Keratinocyte (primary cell): ENCODE measurements around the gene DLX4. TPM values are rescaled to one million over a fixed set of nuclear protein-coding genes. Genes with fewer than 3 reads are reported as not detected.

Experiments used
- DNase-seq: peaks from one replicate; pipeline ENCODE4 v3.0.0-alpha.2; 2011; ENCODE audit warnings: low read depth, missing footprints, low spot score
- FAIRE-seq: peaks from 2 replicates; lab custom pipeline; 2011; peaks lifted over from hg19 to GRCh38; lab: Jason Lieb, UNC
- H2AFZ ChIP-seq: 2 replicates; pipeline ENCODE4 v1.6.0; 2012; ENCODE audit warnings: low read length, control low read depth, inconsistent platforms; ENCODE audit not compliant: control insufficient read depth
- H3K27ac ChIP-seq: 2 replicates; pipeline ENCODE4 v1.5.1; 2011; ENCODE audit warnings: low read length; ENCODE audit not compliant: control insufficient read depth, insufficient read depth
- H3K27me3 ChIP-seq: 3 replicates; pipeline ENCODE4 v1.6.0; 2011; ENCODE audit warnings: low read length; ENCODE audit not compliant: control insufficient read depth, insufficient read depth; ENCODE audit errors: extremely low read depth
- H3K36me3 ChIP-seq, 2 experiments: 2 replicates in 1 of 2; 3 replicates in 1 of 2; pipeline ENCODE4 v1.5.1; 2011; ENCODE audit warnings: low read length in 2 of 2, mild to moderate bottlenecking in 1 of 2; ENCODE audit not compliant: control insufficient read depth in 2 of 2, insufficient read depth in 2 of 2; ENCODE audit errors: extremely low read depth in 1 of 2
- H3K4me1 ChIP-seq: 3 replicates; pipeline ENCODE4 v1.5.1; 2011; ENCODE audit warnings: low read length; ENCODE audit not compliant: control insufficient read depth, insufficient read depth; ENCODE audit errors: extremely low read depth
- H3K4me2 ChIP-seq: 3 replicates; pipeline ENCODE4 v1.6.0; 2011; ENCODE audit warnings: low read depth, low read length; ENCODE audit not compliant: control insufficient read depth, insufficient read depth; ENCODE audit errors: extremely low read depth
- H3K4me3 ChIP-seq, 3 experiments: fragments of 200-600 bp in 1 of 3; sonication (generic) in 1 of 3; 2 replicates in 2 of 3; 3 replicates in 1 of 3; pipeline ENCODE4 v1.5.1; 2011 to 2016; ENCODE audit warnings: low read length in 3 of 3, mild to moderate bottlenecking in 3 of 3, control low read depth in 2 of 3, inconsistent platforms in 1 of 3, low read depth in 1 of 3, mixed read lengths in 1 of 3, mixed run types in 1 of 3, moderate library complexity in 1 of 3; ENCODE audit not compliant: control insufficient read depth in 2 of 3, insufficient read depth in 2 of 3; ENCODE audit errors: extremely low read depth in 1 of 3
- H3K79me2 ChIP-seq: 2 replicates; pipeline ENCODE4 v1.6.0; 2012; ENCODE audit warnings: low read length; ENCODE audit not compliant: control insufficient read depth, insufficient read depth
- H3K9ac ChIP-seq: 3 replicates; pipeline ENCODE4 v1.6.0; 2011; ENCODE audit warnings: low read length; ENCODE audit not compliant: control insufficient read depth, insufficient read depth; ENCODE audit errors: extremely low read depth
- H3K9me1 ChIP-seq: 3 replicates; pipeline ENCODE4 v1.6.0; 2011; ENCODE audit warnings: low read length; ENCODE audit not compliant: control insufficient read depth, insufficient read depth; ENCODE audit errors: extremely low read depth
- H3K9me3 ChIP-seq: 2 replicates; pipeline ENCODE4 v1.5.1; 2012; ENCODE audit warnings: low read depth, low read length; ENCODE audit not compliant: control insufficient read depth
- H4K20me1 ChIP-seq: 3 replicates; pipeline ENCODE4 v1.6.0; 2011; ENCODE audit warnings: low read length; ENCODE audit not compliant: control insufficient read depth, insufficient read depth; ENCODE audit errors: extremely low read depth
- CTCF ChIP-seq, 3 experiments: IDR thresholded peaks in 1 of 3; conservative IDR thresholded peaks in 1 of 3; optimal IDR thresholded peaks in 1 of 3; 2 replicates in 2 of 3; 3 replicates in 1 of 3; pipeline versions ENCODE3 to v1.5.1; 2011; ENCODE audit warnings: low read length in 3 of 3, mild to moderate bottlenecking in 3 of 3, moderate library complexity in 2 of 3, control low read depth in 1 of 3, inconsistent platforms in 1 of 3; ENCODE audit not compliant: insufficient read depth in 2 of 3; ENCODE audit errors: extremely low read depth in 1 of 3
- EZH2 ChIP-seq: IDR thresholded peaks from one replicate; pipeline ENCODE4 v1.6.1; 2012; ENCODE audit warnings: inconsistent platforms, mild to moderate bottlenecking, low read length, moderate library complexity
- dilution Hi-C: fragments of 300-500 bp; cut with MboI; formaldehyde crosslinking; loops from one replicate; pipeline ENCODE4 v1.7.0; 2020; ENCODE audit warnings: low sequenced_read_pairs; ENCODE audit not compliant: extremely low pct_ligation_motif_present
- polyA plus RNA-seq, 5 experiments: library from polyadenylated mRNA; depleted of rRNA in 3 of 5; stranded (reverse) in 3 of 5; stranded (forward) in 1 of 5; unstranded in 1 of 5; fragments of >200 nt; gene quantifications; 1 replicate in 1 of 5; 2 replicates in 3 of 5; 3 replicates in 1 of 5; pipeline versions ENCODE4 v1.2.1 to v1.2.3, GENCODE V29; 2011 to 2012; ENCODE audit warnings: missing spikeins in 2 of 5, low read depth in 1 of 5, low replicate concordance in 1 of 5

DLX4 gene
- polyA plus RNA-seq, 1 donor (not counting 4 experiments of a cell fraction or from before 2014, with no cell fraction given) = 0.18 TPM

GRCh38 chr17:49932901-49933300 lies 36.1 kb upstream of the DLX4 start:
- Histone ChIP-seq H3K4me2 (no peak overlapping the region), H4K20me1 (no peaks in the 10 kb centered on the region), H3K9ac (no peak overlapping the region), H3K27me3 (peaks cover 33% of the 10 kb centered on the region), H3K27ac (no peak overlapping the region), H3K4me1 (no peaks in the 10 kb centered on the region), H3K9me3 (no peaks in the 10 kb centered on the region), H2AFZ (no peak overlapping the region), H3K4me3 (no peak overlapping the region), H3K79me2 (no peaks in the 10 kb centered on the region), H3K9me1 (no peaks in the 10 kb centered on the region), H3K36me3 (no peaks in the 10 kb centered on the region)
- dilution Hi-C loops = no loop called here
- FAIRE-seq (no peak), DNase-seq (no peak)
- TF ChIP-seq EZH2 = no peak
- TF ChIP-seq CTCF (optimal IDR thresholded peaks at IDR 0.05 in 1 of 3, IDR thresholded peaks at IDR 0.05 in 1 of 3, conservative IDR thresholded peaks at IDR 0.05 in 1 of 3; ENCODE audit: extremely low read depth in 1 of 3, insufficient read depth in 2 of 3, low read length in 3 of 3) = no peak

DNA sequence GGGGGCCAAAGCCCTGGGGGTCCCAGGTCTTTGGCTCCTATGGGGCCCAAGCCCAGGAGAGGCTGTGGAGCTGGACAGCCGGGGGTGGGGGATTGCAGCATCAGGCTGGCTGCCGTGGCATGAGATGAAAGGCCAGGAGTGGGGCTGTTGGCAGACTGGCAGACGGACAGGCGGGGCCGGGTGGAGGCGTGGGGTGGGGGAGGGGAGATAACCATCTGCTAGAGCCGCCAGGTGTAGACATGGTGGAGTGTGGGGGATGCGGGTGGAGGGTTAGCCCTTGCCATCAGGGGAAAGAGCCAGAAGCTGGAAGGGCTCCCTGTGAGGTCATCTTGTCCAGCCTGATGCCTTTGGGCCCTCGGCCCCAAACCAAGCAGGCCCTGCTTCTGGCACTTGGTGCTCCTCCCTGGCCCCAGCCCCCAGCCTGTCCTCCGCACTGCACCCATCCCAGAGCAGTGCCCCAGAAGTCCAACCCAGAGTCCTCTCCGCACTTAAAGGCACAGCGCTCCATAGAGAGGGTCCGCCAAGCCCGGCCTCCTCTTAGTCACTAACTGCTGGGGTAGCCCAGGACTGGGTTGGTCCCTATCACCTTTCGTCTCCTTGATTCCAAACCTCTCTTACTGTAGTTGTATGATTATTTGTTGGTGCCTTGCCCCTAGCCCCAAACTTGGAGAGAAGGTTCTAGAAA lies 33.3 kb upstream of the DLX4 start:
- no peaks in the 10 kb centered on the region for H4K20me1 ChIP-seq
- H3K27ac ChIP-seq = no peak overlapping the region
- peaks cover 42% of the 10 kb centered on the region for H3K27me3 ChIP-seq
- DNase-seq (no peak), FAIRE-seq (no peak)
- no peaks in the 10 kb centered on the region for H3K9me1 ChIP-seq
- no peak overlapping the region for H3K4me3 ChIP-seq
- no peaks in the 10 kb centered on the region for H3K79me2 ChIP-seq
- no peaks in the 10 kb centered on the region for H3K4me1 ChIP-seq
- dilution Hi-C loops = no loop called here
- no peak overlapping the region for H3K9ac ChIP-seq
- H2AFZ ChIP-seq = no peak overlapping the region
- H3K4me2 ChIP-seq = no peak overlapping the region
- no peaks in the 10 kb centered on the region for H3K9me3 ChIP-seq
- no peaks in the 10 kb centered on the region for H3K36me3 ChIP-seq
- TF ChIP-seq CTCF (optimal IDR thresholded peaks at IDR 0.05 in 1 of 3, IDR thresholded peaks at IDR 0.05 in 1 of 3, conservative IDR thresholded peaks at IDR 0.05 in 1 of 3; ENCODE audit: extremely low read depth in 1 of 3, insufficient read depth in 2 of 3, low read length in 3 of 3) = no peak
